ENCODE results near the gene SURF4.

SURF4 gene

DNA sequence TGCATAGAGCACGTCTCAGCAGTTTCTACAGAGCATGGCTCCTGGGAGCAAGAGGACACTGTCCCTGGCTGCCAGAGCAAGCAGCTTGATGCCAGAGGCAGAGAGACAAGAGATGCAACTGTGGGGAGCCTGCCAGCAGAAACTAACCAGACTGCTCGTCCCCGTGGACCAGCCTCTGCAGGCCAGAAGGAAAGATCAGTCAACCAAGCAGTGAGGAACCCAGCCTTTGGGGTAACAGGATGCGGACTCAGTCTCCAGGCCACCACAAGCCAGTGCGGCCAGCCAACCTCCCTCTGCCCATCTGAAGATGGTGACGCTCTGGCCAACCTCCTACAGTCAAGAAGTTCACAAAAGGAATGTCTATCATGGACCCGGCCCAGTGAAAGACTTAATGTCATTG lies 3.7 kb downstream of the SURF4 start:
- DNase-seq: no peak

DNA sequence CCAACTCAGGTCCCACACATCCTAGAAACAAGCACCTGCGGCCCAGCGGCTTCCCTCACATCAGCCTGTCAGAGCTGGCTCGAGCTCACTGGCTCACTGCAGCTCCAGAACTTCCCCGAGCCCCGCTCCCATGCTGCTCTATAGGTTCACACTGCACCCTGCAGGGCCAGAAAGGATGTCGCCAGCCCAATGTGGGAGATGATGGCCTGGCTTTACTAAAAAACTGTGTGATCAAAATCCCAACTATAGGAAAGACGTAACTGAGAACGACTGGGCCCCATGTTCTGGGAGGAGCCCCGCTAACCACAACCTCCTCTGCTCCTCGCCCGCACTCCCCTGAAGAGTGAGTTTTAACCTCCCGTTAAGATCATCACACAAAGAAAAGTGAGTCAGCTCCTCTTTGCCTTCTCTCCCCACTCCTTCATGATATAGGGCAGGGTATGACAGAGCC lies 4.6 kb downstream of the SURF4 start:
- DNase-seq: peak; percentile 46

DNA sequence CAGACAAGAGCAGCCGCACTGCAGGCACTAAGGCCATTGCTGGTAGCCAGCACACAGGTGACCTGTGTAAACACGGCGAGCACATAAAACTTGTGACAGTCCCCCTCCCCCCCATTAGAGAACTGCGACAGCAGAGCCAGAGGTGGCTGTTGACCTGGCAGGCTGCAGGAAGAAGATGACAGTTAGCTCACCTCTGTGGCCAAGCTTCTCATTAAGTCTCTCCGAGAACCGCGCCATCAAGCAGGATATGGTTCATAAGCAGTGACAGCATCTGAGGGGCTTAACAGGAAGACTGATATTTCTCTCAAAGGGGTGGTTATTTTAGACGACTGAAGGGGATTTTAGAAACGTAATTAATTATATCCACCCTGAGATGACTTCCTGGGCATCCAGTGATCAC lies 5.2 kb downstream of the SURF4 start:
- no peak for DNase-seq

DNA sequence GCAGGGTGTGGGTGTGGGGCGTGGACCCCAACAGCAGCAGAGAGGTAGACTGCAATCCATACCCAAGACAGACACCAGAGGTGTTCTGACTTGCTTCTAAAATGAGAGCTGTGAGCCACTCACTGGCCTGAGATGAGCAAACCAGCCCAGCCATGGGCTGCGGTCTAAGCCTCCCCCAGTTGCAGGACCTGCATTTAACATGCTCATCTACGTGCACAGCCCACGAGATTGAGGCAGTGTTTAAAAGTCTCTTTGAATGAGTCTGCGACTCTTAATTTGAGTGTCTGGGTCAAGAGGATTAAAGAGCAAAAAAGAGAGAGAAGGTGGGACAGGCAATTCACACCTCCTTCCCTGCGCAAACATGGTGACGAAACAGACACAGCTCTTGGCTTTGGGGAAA lies 5.9 kb downstream of the SURF4 start:
- no peak for DNase-seq

DNA sequence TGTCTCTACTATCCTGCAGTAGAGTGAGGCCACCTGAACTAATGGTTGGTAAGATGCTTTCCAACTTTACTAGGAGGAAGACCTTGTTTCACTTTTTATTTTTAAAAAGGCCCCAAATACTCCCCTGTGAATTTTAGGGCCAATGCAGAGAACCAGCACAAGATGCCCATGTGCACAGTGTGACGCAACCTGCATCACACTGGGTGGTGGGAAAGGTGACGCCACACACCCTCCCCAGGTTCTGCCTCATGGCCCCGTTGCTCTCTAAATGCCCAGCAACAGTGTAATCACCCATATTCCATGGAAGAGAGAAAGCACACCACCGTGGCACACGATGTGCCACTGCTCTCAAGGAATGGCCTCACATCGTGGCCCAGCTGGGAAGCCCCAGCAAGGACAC lies 6.4 kb downstream of the SURF4 start:
- DNase-seq: no peak

DNA sequence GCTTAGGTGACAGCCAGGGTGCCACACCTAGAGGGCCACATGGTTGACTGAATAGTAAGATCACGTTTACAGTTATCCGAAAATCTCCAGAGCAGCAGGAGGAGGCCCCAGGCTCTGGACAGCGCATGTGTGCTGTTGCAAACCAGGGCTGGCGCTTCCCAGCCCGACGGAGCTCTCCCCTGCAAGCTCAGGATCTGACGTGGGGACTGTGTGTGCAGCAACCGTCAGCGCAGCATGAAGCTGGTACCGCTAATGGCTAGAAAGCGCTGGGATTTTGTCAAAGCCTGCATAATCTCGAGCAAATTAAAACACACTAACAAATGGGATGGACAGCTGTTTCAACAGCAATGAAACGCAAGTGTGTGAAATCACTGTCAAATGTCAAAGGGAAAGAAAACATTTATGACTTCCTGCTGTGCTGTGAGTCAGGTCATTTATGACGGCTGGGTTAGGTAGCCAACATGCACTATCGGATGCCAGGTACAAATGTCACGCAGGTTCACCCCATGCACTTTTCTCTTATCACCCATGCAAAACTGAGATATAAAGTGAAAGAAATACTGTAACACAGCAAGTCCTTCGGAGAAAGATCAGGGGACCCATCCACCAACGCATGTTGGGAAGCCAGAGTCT lies 7.5 kb downstream of the SURF4 start:
- DNase-seq: no peak

DNA sequence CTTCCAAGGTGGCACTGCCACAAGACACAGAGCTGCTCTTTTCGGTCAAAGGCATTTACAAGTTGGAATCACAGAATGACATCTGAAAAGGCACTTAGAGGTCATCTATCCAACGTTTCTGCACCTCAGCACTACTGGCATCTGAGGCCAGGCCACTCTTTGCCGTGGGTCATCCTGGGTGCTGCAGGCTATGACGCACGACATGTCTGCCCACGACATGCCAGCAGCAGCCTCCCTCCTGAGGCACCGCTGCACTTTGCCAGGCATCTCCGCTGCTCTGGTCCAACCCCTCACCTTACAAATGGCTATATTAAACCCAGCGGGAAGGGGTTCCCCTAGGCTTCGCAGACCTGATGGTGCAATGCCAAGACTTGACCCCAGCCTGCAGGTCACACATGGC lies 8.1 kb downstream of the SURF4 start:
- DNase-seq: no peak

DNA sequence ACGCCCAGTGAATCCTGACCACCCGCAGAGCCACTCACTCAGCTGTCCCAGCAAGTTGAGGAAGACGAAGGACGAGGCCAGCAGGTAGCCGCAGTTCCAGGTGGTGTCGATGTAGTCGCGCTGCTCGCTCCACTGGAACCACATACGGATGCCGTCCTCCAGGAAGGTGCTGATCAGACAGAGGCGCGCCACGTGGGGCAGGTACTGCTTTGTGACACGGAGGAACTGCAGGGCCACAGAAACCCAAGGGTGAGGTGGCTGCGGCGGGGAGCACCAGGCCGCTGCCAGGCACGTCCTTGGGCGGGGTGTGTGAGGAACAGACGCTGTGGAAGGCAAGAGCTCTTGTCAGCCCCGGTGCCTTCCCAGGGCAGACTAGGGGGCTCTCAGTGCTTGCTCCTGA lies 8.6 kb downstream of the SURF4 start:
- DNase-seq: no peak

DNA sequence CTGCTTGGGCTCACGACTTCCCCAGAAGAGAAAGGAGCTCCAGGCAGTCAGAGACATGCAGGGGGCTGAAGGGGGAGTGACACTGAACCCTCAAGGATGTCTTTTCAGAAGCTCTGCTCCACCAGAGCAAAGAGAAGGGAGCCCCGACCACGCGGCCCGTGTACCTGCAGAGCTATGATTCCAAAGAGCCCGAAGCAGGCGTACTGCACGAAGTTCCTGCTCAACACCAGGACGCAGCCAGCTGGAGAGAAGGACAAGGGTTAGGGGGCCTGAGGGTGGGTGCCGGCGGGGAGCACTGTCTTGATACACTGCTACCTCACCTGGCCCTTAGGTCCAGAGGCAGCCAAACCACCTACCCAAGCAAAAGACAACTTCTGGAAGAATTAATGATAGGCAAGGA lies 9.4 kb downstream of the SURF4 start:
- no peak for DNase-seq

DNA sequence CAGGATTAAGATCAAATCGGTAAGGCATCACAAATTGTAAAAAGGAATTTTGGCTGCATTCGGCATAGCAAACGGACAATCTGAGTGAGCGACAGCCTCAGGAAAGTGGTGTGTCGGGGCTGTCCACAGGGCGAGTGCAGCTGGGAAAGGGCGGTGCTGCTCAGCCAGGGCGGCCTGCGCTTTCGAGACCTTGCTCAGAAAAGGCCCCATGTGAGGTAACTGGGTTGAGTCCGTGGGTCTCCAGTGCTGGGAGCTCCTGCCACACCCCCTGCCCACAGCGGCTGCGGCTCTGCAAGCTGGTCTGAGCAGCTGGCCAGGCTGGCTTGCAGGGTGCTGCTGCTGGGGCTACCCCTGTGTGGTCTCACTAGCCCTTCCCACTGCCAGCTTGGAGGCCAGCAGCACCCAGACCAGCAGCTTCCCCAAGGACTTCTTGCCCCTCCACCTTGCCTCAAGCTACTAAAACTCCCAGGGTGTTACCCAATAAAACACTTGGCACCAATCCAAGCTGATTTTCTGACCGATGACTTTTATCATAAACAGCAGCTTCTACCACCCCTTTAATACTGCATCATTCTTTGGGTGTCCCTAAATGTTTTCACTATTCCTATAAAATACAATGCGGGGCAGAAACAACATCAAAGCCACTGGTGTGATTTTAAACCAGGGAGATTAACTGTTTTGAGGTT lies 13.4 kb downstream of the SURF4 start:
- DNase-seq: no peak

DNA sequence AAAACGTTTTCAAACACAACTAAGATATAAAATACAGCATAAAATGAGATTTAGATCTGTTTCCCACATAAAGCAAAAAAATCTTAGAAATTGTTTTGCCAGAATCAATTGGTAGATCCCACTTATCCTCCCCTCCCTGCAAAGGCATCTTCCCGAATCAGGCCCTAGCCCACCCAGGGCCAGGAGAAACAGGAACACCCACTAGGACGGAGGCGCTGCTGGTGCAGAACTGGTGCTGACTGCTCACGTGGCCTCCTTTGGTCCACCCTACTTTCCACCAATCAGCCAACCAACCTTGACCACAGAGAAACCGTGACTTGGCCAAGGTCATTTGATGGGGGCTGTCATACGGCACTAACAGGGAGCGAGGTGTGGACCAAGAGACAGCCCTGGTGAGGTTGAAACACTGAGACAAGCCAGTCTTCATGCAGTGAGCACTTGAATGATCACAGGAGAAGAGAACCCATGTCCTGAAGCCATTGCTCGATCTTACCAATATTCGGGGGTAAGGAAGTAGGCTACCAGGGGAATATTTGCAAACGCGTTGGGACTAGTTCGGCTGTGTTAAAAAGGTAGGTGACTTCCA lies 14.3 kb downstream of the SURF4 start:
- DNase-seq: no peak

DNA sequence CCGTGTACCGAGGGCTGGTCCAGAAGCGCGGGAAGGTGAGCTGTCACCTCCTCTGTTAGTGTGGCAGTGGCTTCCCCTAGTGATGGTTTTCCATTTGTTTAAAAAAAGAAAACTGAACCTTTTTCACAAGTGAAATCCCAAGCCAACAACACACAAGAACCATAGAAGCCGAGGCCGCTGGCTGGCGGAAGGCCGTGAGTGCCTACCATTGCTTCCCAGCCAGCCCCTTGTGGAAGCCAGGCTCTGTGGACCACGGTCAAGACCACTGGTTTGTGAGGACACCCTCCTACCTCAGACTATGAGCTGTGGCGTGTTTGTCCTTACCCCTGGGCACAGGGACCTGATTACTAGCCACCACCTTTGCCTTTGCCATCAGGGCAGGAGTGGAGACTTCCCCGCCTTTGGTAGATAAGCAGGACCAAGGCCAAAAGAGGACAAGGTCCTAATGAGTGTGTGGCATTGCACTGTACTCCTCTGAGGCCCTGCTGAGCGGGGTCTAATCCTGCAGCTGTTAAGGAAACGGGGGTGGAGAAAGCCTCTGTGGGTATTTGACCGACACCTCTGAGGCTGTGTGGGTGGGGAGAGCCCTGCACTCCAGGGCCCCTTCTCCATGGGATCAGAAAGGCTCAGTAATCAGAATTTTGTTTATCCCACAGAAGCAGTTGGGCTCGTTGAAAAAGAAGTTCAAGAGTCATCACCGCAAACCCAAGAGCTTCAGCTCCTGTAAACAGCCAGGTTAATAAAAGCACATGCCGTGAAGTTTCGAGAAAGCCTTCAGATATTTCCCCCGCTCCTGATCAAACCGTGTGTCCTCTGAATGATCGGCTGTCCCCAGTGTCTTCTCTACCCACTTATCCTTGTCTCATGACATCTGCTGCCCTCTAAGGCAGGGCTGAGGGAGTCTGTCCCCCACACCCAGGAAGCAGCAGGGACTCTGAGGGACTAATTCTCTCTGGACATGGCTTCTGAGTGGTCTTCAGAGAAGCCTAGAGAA lies 15.2 kb downstream of the SURF4 start:
- DNase-seq: no peak

DNA sequence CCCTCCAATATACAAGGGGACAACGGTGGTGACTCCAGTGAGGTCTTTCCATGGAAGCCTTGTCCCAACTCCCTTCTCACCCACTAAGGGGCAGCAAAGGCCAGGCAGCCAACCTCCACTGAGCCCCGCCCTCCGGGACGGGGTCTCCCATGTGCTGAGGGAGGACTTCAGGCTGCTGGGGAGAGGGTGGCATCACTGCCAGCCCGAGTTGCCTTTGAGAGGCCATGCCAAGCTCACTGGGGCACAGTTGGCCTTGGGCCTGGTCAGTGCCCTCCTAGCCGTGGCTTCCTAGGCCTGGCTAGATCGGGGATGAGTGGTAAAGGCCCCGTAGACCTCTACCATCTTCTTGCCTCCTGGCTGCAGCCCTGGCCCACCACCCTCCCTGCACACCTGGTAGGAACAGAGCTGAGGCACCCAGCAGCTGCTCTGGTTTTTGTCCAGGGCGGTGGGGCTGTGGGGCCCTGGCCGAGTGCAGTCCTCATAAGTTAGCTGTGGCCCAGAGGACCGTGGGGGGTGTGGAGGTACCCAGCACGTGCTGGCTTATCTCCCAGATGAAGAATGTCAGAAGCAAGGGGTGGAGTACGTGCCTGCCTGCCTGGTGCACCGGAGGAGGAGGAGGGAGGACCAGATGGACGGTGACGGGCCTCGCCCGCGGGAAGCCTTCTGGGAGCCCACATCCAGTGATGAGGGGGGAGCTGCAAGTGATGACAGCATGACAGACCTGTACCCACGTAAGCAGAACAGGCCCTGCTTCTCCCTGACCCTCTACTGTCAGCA lies 16.3 kb downstream of the SURF4 start:
- no peak for DNase-seq

DNA sequence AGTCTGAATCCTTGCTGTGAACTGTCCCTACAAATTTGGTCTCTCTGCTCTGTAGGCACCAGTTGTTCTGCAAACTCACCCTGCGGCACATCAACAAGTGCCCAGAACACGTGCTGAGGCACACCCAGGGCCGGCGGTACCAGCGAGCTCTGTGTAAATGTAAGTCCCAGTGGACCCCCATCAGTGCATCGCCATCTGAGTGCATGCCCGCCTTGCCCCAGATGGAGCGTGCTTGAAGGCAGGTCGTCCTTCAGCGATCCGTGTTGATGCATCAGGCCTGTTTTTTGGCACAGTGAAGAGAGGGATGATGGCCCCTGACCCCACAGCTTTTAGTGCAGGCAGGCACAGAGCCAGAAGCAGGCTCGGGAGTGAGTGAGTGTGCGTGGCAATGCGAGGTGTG lies 18.2 kb downstream of the SURF4 start:
- no peak for DNase-seq

DNA sequence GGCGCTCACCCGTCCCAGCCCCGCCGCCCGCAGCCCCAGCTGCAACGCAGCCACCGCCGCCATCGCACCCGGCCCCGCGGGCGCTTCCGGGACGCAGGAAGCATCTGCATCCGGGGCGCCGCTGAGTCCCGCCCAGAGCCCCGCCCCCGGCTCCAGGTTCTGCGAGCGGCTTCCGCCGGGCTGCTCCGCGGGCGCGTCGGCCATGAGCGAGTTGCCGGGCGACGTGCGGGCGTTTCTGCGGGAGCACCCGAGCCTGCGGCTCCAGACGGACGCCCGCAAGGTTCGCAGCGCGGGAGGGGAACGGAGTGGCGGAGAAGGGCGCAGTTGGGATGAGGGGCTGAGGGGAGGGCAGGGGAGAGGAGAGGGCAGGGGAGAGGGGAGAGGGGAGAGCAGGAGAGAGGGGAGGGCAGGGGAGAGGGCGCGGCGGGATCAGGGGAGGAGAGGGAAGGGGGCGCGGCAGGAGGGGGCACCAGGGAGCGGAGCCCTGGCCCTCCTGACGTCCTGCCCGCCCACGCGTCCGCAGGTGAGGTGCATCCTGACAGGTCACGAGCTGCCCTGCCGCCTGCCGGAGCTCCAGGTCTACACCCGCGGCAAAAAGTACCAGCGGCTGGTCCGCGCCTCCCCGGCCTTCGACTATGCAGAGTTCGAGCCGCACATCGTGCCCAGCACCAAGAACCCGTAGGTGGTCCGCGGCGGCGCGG lies 19.3 kb downstream of the SURF4 start, which contains the start of the genes SURF1 and SURF2:
Gene SURF1, minus strand, starts transcription at position 97 of the 701 bp plus-strand sequence. Its CDS starts 34 bp downstream, at position 63.
Gene SURF2, plus strand, starts transcription at position 160 of the 701 bp plus-strand sequence. Its CDS starts 43 bp downstream, at position 203.
- peak; percentile 77 for DNase-seq

DNA sequence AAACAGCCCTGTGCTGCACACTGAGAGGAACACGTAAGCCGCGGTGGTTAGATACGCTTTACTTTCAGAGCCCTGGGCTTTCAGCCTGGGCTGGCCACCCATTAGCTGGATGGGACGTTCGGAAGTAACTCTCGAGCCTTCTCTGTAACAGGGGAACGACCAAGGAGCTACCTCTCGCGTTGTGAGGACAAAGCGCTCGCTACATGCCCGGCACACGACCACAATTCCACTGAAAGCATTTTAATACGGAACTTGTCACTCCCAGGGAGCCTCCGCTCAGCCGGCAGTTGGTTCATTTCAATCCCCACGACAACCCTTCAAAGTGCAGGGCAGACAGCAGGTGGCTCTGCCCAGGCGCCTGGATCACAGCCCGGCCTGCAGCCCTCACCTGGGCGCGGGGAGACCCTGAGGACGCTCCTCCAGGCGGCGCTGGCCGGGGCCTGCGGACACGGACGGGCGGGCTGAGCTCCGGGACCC lies 19.9 kb downstream of the SURF4 start:
- no peak for DNase-seq

DNA sequence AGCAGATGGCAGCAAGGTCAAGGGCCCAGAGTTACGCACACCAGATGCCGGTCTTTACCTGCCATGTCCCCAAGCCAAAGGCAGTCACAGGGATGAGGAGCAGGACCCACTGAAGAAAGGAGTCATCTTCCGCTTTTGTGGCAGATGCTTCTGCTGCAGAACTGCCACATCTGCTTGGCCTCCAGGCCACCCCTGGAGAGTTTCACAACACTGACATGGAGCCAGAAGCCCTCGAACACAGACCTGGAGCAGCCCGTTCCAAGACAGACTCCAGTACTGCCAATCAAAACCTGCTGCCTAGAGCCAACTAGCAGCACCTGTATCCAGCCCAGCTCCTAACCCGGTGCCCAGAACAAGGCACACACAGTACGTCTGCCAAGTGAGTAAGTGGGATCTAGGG lies 21.1 kb downstream of the SURF4 start:
- no peak for DNase-seq

DNA sequence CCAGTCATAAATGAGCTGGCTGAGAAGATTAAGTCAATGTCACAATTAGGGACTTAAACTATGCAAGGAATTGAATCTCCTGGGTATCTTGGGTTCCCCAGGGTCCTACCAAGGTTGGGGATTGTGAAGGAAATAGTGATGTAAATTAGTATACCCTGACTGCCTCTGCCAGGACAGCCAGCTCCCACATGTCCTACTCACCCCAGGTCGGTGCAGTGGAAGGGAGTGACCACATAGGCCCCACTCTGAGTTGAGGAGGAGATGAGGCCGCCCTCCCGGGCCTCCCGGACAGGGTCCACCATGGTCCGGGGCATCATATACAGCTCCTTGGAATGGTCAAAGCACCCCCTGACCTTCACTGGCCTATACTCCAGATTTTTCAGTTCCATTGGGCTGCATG lies 22.3 kb downstream of the SURF4 start:
- DNase-seq: no peak

DNA sequence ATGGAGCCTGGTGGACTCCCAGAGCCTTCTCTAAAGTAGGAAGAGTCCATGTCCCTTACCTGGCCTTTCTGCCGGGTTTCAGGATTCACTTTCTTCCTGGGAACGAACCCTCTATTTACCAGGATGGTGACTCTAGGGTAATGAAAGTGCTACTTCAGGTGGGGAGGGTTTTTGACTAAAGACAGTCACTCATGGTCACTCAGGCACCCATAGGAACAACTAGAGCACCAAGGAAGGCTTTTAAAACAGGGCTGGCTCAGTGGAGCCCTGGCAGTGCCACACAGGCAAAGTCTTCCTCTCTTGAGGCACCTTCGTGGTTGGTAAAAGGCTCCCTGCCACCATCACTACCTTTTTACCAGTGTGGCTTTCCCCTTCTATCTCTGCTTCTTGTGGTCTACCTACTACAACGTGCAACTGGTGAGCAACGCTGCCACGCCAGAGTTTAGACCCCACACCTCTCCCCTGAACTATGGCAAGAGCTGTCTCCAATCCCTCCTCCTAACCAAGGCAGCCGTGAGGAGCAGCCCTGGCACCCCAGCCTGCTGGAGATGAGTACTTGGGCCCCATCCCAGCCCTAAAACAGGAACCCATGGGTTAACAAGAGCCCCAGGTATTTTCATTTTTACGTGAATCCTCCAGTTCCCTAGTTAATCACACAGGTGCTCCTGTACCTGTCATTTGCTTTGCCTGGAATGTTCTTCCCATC lies 23.1 kb downstream of the SURF4 start:
- DNase-seq: no peak

DNA sequence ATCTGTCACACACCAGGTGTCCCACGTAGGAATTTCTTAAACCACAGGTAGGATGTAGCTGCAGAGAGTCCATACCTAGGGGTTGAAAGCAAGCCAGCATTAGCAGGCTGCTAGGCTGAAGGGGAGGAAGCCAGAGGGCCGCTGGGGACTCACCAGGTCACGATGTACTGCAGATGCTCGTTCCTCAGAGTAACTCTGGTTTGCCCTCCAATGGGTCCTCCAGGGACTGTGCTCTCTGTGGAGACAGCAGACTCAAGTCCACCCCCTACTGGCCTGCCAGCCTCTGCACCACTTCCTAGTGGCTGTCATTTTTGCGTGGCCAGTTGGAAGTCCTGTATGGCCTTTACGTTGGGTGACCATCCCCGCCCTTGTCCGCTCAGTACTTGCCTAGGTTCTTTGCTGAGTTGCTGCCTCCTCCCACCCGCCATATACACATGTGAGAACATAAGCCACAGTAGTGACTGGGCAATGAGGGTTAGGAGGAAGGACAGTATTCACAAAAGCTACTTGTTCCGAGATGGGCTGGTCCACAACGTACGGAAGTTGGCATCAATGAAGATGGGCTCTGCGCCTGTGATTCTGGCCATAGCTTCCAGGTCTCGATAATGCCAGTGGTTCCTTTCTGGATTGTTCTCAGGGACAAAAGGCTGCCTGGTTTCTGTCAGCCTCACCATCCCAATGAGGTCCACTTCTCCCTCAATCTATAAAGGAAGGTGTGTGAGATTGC lies 23.8 kb downstream of the SURF4 start:
- DNase-seq: no peak

Data from effector CD8-positive, alpha-beta T cell (primary cell).